ENCODE measurements around the gene COLEC12. TPM values are rescaled to one million over a fixed set of nuclear protein-coding genes. Genes with fewer than 3 reads are reported as not detected.

COLEC12 gene
- total and polyA plus RNA-seq, 10 of the 15 experiments (the other 5 are each of a cell fraction or from before 2014, with no cell fraction given) = 0.04 to 0.05 TPM; not detected in 8

GRCh38 chr18:267688-268552 lies 232.6 kb downstream of the COLEC12 start, which contains the start of gene THOC1 (continued):
- TF ChIP-seq, protein P1, sequence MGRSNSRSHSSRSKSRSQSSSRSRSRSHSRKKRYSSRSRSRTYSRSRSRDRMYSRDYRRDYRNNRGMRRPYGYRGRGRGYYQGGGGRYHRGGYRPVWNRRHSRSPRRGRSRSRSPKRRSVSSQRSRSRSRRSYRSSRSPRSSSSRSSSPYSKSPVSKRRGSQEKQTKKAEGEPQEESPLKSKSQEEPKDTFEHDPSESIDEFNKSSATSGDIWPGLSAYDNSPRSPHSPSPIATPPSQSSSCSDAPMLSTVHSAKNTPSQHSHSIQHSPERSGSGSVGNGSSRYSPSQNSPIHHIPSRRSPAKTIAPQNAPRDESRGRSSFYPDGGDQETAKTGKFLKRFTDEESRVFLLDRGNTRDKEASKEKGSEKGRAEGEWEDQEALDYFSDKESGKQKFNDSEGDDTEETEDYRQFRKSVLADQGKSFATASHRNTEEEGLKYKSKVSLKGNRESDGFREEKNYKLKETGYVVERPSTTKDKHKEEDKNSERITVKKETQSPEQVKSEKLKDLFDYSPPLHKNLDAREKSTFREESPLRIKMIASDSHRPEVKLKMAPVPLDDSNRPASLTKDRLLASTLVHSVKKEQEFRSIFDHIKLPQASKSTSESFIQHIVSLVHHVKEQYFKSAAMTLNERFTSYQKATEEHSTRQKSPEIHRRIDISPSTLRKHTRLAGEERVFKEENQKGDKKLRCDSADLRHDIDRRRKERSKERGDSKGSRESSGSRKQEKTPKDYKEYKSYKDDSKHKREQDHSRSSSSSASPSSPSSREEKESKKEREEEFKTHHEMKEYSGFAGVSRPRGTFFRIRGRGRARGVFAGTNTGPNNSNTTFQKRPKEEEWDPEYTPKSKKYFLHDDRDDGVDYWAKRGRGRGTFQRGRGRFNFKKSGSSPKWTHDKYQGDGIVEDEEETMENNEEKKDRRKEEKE (IDR thresholded peaks at IDR 0.05) = no peak
- TF ChIP-seq RELB (IDR thresholded peaks at IDR 0.05; ENCODE audit: low read depth) (peak; percentile 94), PAX8 (IDR thresholded peaks at IDR 0.05) (no peak), RAD51 (IDR thresholded peaks at IDR 0.05) (no peak), YBX1 (IDR thresholded peaks at IDR 0.05) (no peak), MAX (IDR thresholded peaks at IDR 0.05; ENCODE audit: low read depth, low read length) (peak; percentile 83), ZNF207 (IDR thresholded peaks at IDR 0.05; ENCODE audit: borderline replicate concordance) (peak; percentile 90), ZBTB11 (CRISPR knock-in tag; IDR thresholded peaks at IDR 0.05) (no peak), NFXL1 (IDR thresholded peaks at IDR 0.05; ENCODE audit: borderline replicate concordance) (no peak), SKIL (IDR thresholded peaks at IDR 0.05; ENCODE audit: low read depth, poor library complexity, severe bottlenecking) (peak; percentile 25), EP300 (IDR thresholded peaks at IDR 0.05; ENCODE audit: borderline replicate concordance in 1 of 2, control insufficient read depth in 1 of 2, low read depth in 2 of 2, low read length in 2 of 2) (peak; percentile 50 to 54; a peak in 1 of 4 replicates)
- TF ChIP-seq, protein P2, sequence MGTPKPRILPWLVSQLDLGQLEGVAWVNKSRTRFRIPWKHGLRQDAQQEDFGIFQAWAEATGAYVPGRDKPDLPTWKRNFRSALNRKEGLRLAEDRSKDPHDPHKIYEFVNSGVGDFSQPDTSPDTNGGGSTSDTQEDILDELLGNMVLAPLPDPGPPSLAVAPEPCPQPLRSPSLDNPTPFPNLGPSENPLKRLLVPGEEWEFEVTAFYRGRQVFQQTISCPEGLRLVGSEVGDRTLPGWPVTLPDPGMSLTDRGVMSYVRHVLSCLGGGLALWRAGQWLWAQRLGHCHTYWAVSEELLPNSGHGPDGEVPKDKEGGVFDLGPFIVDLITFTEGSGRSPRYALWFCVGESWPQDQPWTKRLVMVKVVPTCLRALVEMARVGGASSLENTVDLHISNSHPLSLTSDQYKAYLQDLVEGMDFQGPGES (IDR thresholded peaks at IDR 0.05) = no peak
- TF ChIP-seq, protein P3, sequence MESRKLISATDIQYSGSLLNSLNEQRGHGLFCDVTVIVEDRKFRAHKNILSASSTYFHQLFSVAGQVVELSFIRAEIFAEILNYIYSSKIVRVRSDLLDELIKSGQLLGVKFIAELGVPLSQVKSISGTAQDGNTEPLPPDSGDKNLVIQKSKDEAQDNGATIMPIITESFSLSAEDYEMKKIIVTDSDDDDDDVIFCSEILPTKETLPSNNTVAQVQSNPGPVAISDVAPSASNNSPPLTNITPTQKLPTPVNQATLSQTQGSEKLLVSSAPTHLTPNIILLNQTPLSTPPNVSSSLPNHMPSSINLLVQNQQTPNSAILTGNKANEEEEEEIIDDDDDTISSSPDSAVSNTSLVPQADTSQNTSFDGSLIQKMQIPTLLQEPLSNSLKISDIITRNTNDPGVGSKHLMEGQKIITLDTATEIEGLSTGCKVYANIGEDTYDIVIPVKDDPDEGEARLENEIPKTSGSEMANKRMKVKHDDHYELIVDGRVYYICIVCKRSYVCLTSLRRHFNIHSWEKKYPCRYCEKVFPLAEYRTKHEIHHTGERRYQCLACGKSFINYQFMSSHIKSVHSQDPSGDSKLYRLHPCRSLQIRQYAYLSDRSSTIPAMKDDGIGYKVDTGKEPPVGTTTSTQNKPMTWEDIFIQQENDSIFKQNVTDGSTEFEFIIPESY (IDR thresholded peaks at IDR 0.05) = no peak

All from GM12878 (cell line).